GM19240 (cell line): ENCODE results near the gene TENM4.
"Not testable (repeated sequence)": the region's sequence is repeated elsewhere in the genome, so short reads cannot be mapped to it uniquely, and the experiment has no call there.

Experiments
- DNase-seq: peaks from one replicate; pipeline ENCODE4 v3.0.0; 2011; ENCODE audit warnings: low spot score; ENCODE audit not compliant: insufficient read length

TENM4 gene

DNA sequence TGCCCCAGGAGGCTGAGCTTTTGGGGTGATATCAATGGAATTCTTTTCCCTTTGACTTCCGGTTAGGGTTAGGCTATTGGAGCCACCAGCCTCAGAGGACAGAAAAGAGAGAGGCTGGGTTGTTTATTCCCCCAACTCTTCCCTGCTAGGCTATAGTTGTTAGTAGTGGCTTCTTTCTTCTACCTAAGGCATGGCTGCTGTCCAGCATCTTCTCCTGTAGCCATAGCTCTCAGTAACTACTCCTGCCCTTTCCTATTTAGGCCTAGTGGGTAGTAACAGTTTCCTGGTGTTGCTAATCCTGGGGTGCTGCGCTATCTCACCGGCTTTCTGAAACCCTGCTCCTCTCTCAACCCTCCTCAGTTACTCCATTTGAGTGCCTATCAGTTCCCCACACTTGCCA, 184.9 kb downstream of the TENM4 start:
- no peak for DNase-seq

DNA sequence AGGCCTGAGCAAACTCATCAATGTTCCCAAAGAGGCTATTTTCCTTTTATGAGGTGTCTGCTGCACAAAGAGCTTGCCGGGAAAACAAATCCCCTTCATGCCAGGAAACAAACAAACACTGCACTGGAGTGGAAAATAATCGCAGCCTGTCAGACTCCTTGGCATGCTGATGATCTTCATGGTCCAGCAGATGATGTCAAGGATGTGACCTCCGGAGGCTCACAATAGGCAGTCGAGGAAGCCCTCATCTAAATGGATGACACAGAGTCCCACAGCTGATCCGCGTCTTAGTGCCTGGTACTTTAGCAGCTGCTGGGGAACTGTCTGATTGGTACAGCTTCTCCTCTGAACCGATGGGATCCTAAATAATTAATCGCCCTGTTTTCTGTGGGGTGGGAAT, 187.6 kb downstream of the TENM4 start:
- no peak for DNase-seq

DNA sequence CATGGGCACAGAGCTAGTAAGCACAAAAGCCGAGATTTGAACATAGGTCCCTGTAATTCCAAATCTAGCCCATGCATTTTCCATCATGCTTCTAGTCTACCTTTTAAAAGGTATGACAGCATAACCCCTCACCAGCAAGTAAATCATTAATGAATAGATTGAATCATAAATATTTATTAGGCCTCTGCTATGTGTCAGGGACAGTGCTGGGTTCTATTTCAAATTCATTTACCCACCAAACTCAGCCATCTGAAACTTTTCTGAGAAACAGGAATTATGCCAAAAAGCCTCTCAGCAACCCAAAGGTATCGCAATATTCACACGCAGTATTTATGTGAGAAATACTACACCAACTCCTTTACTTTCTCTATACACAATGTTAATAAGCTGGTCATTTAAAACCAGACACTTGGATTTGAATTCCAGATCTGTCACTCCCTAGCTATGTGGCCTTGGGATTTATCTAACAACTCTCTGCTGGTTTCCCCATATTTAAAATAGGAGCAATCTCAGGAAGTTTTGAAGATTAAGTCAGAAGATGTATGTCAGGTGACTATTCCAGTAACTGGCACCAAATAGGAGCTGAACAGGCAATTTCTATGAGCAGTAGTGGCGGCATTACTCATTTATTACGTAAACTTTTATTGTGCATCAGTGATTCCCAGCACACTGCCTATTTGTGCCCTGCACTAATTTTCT, 191.4 kb downstream of the TENM4 start:
- no peak for DNase-seq

DNA sequence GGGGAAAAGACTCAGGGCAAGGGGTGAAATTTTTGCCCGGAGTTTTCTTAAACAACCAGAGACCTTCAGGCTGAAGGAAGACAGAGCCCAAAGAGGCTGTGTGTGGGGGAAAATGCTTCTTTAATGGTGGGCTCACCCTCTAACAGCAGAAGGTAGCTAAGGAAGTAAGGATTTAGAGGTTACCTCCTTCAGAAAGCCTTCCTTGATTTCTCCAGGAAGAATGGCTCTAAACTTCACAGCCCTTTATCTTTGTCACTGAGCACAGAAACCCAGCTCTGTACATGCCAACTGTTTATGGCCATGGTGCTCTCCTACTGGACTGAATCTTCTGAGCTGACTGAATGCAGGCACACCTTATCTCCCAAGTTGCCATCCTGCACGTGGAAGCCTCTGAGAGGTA, 196.0 kb downstream of the TENM4 start:
- no peak for DNase-seq

DNA sequence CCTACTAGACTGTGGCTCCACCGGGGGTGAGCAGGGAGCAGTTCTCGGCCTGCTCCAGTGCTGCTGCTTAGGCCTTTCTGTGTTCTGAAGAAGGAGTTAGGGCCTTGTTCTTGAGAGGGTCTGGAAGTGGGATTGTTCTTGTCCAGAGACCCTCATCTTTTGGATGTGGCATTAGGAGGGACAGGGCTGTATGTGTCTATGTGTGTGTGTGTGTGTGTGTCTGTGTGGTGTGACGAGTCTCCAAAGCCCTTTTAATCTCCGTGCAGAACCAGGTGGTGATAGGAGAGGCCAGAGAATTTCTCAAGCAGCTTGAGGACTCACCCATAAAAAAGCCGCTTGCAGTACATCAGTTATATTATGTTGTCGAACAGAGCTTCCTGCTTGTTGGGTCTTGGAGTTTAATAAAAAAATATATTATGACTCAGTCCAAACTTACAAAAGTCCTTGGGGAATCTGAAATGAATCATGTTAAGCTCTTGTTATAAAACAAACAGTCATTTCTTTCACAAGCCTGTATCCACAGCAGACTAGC, 196.5 kb downstream of the TENM4 start:
- no peak for DNase-seq

DNA sequence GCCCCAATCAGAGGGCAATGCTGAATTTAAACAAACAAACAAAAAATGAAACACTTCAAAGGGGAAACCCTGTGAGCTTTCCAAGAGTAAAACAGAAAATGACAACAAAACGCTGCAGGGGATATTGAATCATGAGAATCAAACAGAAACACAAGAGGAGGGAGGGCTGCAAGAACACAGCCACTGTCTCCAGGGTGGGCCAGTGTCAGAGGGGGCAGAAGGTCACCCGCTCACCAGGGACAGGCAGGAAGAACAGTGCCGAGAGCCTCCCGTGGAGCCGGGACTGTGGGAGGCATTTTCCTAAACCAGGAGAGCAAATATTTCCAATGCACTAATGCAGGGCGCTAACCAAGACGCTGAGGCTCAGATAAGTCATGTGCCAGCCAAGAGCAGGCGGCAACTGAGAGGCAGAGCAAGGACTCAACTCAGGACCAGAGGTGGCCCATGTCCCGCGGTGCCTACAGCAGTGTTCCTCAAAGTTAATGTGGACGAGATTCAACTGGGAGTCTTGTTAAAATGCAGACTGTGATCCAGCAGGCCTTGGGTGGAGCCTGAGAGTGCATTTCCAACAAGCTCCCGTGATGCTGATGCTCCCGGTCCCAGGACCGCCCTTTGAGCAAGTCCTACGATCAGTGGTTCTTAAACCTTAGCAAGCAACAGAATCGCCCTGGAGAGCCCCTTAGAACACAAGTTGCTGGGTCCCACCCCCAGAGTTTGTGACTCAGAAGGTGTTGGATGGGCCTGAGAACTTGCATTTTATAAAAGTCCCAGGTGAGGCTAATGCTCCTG, 197.2 kb downstream of the TENM4 start:
- DNase-seq = no peak

DNA sequence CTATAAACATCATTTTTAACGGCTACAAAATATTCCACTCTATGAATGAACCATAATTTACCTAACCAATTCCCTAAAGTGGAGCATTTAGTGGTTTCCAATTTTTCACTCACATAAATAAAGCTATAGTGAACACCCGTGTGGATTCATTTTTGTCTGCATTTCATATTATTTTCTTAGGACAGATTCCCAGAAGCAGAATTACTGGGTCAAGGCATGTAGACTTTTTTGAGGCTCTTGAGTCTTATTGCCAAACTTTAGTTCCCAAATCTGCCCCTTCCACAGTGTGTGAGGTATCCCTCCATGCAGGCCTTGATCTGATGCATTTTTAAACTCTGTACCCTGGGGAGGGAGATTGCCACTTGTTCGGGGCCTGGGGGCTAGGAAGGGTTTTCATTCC, 198.2 kb downstream of the TENM4 start:
- no peak for DNase-seq

DNA sequence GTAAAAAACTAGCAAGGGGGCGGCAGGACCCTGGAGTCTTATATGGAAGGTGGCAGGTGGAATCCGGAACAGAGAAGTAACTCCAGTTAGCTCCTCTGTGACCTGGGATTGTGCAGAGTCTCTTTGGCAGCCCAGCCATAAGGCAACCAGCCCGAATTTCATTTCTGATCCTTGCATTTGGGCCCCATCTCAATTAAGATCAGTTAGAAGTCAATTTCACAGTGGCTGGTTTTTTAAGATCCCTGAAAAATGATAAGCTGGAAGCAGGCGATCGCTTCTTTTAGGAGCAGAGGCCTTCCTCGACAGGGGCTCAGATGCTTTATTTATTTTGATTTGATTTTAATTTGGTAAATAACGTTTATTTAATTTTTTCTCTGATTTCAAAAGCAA, 199.0 kb downstream of the TENM4 start:
- DNase-seq = no peak

DNA sequence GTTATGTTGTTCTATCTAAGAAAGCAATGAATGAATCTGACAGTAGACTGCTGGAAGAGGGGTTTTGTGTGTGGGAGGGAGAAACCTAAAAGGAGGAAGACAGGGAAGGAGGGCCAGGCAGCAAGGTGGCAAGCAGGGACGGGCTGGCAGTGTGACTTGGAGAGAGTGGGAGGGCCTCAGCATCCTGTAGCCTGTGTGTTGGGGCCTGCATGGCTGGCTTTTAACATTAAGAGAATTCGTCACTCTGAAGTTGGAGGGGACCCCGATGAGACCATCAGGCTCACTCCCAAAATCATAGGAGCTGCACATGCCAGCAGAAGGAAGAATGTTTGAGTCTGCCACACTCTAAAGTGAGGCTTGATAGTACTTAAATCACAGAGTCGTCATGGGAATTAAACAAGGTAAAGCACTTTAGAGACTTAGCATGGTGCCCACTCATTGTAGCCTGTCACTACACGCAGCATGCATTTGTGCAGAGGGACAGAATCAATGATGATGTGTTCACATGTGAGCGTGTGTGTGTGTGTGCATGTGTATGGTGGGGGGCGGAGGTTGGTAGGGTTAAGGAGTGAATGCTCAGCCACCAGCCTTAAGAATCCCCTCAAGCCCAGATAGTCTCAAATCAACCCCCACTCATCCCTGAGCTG, 199.5 kb downstream of the TENM4 start:
- no peak for DNase-seq

DNA sequence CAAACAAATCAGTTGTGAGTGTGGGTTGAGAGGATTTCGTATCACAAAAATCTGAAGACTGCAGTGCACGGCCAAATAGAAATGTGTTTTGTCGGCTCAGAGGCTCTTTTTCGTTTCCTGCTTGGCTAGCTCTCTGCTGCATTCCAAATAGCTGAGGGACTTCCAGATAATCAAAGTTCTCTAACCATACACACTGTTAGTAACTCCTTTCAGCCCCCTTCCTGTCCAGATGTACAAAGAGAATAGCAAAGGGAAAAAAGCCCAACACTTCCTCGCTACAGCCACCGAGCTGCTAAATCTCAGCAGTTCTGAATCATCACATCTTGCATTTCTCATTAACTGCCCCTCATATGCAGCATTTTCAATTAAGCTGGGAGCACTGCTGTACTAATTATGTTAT, 203.1 kb downstream of the TENM4 start:
- no peak for DNase-seq

DNA sequence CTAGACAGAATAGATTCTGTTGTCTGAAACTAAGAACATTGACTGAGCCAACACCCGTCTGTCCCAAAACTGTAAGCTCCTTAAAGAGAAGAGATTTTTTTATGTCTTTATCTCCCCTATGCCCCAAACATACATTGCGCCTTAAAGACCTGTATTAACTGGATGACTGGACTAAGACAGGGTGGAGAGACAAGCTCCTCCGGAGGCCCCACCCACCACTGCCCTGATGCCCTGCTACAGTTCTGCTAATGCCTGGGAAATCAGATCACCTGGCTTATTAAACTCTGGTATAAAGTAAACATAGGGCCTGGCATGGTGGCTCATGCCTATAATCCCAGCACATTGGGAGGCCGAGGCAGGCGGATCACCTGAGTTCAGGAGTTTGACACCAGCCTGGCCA, 203.7 kb downstream of the TENM4 start:
- no peak for DNase-seq

DNA sequence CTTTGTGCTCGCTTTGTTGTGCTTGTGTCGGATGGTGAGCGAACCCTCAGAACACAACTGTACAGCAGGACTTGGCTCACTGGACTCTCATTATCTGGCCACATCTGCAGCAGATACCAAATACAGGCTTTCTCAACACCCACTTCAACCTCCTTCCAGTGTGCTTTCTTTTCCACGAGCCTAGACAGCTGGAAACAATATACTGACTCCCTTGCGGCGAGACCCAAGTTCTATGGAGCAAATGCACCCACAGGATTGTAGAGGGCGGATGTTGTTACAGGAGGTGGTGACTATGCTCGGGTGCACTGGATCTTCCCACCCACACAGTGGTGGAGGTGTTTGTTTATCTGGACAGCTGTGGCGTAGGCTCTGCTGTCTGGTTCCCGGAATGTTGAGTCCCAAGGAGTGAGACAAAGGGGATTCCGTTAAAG, 204.3 kb downstream of the TENM4 start:
- no peak for DNase-seq

DNA sequence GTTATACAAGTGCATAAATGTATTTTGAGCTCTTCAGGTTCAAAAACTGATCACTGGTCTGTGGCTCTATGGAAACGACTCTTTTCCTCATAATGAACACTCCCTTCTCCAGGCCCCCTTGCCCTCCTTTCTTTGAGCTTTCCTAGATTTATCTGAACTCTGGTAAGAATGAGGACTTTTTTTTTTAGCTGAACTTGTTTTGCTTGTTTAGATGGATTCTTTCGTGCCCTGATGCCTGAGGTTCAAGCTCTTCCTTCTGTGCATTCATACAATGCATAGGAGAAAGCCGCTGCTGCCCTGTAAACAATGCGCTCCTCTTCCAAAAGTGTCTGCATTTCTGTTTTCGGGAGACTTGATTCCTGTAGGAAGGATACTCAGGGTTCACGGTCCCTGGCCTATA, 205.1 kb downstream of the TENM4 start:
- no peak for DNase-seq

DNA sequence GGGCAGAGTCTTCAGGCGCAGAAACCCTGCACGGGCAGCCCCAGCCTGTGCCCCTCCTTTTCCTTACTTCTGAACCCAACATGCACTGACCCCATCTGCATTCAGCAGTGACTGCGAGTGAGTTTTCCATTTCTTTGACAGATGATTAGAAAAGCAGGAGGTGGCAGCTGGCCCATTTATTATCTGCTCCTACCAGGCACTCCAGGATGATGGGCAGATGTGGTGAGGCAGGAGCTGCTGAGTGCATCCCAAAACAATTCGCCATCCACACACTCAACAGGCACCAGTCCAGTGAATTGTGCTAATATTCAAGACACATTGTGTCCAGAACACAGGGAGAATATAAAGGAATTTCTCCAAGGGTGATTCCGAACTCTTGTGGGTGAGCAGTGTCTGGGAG, 208.5 kb downstream of the TENM4 start:
- DNase-seq = no peak

DNA sequence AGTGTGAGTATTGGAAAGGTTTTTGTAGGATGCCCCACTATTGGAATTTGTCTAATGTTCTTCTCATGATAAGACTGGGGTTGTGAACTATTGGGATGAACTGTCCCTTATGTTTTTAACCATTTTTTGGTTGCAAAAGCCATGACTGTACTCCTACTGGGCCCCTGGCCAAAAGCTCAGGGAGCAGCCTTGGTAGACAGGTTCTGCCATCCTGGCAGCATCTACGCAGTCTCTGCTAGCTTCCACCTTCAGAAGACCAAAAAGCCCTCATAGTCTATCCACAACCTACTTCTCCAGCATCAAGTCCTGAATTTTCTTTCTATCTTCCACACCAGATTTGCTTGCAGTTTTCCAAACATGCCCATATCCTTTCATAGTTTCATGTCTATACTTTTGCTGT, 211.8 kb downstream of the TENM4 start:
- no peak for DNase-seq

DNA sequence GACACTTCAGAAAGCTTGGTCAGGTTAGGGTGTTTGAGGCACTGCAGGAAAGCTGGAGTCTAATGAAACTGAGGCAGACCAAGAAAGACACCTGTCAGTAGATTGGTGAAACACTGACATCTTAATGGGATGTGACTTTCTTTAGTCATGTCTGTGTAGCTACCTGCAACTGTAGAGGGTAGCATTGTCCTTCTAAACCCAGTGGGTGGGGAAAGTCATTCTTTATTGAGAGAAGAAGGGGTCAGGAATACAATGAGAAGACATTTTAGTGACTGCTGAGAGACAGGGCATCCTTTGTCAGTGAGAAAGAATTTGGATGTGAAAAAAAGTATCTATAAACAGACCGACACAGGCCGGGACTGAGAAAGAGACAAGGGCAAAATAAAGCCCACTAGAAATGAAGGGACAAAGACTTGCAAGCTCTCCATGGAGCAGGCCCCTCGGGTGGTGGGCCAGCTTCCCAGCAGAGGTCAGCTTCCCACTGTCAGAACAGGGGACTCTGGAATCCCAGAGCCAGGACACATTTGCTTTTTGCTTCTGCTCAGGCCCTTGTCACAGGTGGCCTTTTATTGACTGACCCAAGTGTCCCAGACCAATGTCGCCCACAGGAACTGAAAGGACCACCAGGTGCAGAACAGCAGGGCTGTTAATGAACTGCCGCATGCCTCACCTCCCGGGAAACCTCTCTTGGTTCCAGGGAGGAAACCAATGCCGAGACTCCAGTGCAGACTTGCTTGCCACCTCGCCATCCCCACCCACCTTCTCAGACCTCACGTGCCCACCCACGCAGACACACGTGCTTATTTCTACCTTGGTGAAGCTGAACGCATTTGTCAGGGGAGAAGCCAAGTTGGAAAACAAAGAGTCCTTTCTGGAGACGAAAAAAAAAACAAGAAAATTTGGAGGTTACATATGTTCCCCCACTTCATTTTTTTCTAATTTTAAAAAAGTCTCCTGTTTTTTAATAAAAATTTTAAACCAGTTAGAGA, 212.8 kb downstream of the TENM4 start:
- DNase-seq = no peak

DNA sequence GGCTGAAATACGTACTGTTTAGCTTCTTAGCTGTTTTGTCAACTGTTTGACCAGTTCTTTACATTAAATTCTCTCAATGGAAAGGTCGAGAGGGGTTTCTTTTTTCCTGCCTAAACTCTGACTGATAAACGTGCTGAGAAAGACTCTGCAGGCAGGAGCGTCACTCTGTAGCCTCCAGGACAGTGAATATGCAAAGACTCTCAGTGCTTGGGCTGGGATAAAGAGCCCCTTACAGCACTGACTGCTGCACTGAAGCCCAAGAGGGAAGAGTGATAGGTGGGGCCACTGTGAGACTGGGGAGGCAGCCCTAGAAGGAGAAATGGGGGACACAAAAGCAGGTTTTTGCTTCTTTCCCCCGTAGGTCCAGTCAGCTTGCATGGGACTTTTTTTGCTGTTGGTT, 213.5 kb downstream of the TENM4 start:
- DNase-seq = no peak

DNA sequence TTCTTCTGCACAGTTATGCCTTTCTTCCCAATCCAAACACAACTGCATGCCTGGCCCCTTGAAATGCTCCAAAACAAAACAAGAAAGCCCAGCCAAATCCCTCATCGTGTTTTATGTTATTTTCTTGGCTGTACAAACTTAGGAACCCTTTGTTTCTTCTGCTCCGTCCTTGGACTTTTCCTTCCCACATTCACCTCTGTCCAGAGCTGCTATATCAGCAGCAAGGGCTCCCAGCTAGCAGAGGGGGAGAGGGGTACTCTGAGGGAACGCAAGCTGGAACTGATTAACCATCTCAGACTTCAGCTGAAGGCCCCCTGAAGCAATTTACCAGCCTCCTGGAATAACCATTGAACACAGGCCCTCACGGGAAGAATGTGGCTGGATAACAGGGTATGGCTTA, 214.7 kb downstream of the TENM4 start:
- DNase-seq = no peak

DNA sequence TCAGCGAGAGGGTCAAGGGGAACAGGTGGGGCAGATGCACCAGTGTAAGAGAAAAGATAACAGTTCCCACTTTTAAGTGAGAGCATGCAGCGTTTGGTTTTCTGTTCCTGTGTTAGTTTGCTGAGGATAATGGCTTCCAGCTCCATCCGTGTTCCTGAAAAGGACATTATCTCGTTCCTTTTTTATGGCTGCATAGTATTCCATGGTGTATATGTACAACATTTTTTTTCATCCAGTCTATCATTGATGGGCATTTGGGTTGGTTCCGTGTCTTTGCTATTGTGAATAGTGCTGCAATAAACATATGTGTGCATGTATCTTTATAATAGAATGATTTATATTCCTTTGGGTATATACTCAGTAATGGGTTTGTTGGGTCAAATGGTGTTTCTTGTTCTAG, 218.7 kb downstream of the TENM4 start:
- not testable (repeated sequence) for DNase-seq

DNA sequence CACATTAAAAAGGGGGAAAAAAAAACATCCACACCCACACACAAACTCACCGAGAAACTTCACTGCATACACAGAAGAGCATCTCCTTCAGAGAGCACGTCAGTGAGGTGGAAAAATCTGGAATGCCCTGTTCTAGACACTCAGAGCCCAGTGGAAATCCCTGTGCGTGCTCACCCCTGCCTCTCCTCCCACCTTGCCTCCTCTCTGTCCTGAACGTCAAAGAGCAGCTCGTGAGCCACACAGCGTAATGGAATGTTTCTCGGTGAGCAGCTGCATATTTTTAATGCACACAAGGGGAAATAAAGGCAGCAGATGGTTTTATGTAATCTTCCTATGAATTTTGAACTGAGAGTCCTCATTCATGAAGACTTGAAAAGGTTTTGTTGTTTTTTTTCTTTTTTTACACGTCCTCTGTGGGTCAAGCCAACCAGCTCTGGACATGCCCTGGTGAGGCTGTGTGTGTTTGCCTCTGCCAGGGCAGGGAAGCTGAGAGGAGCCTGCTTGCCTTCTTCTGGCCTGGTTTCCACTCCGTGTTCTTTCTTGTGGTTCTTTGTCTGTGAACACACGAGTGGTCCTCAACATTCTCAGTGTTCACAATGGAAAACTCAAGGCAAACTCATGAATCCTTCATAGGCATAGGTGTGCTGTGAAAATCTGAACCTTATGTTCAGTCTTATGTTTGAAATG, 219.2 kb downstream of the TENM4 start:
- no peak for DNase-seq

DNA sequence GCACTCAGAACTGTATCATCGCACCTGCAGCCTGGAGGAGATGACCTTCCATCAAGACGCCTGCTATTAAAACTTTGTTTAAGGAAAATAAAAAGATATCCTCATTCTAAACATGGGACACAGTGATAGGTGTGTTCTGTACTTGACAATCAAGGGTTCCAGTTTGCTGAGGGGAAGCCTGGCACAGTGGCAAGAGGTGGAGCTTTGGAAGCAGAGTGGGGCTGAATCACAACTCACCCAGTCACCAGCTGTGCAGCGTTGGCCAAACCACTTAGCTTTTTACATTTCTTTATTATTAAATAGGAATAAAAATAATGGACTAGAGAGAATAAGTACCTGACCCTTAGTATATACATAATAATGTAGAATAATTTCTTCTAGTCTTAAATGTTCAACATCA, 220.7 kb downstream of the TENM4 start:
- DNase-seq = no peak
